C4-2B (cell line): ENCODE data around the gene SDK2.

Experiments
- H3K27ac ChIP-seq: fragments of 450-650 bp; 2 replicates; pipeline ENCODE4 v1.5.1; 2017
- ZFX ChIP-seq: fragments of 450-650 bp; IDR thresholded peaks from 2 replicates; pipeline ENCODE4 v1.6.1; 2017
- TF ChIP-seq, protein P1 (sequence below): fragments of 450-650 bp; conservative IDR thresholded peaks from 2 replicates; pipeline ENCODE4 v1.5.1; 2017; ENCODE audit warnings: mild to moderate bottlenecking

The SDK2 gene

DNA sequence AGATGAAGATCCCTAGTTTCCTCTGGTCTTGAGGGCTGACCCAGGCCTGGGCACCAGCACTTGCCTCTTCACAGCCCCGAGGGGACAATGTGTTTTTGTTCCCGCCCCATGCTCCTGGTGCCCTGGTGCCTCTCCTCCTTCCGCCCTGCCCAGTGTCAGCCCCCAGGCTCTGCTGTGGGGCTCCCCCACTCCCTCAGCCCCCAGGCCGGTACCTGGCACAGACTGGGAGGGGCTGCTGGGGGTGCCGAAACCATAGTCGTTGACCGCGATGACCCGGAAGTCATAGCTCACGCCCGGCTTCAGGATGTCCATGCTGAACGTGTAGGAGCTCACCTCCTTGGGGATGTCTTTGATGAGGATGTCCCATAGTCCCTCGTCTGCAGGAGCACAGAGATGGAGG is 292.0 kb downstream of the SDK2 start:
- no peak overlapping the region for H3K27ac ChIP-seq
- TF ChIP-seq, protein P1, sequence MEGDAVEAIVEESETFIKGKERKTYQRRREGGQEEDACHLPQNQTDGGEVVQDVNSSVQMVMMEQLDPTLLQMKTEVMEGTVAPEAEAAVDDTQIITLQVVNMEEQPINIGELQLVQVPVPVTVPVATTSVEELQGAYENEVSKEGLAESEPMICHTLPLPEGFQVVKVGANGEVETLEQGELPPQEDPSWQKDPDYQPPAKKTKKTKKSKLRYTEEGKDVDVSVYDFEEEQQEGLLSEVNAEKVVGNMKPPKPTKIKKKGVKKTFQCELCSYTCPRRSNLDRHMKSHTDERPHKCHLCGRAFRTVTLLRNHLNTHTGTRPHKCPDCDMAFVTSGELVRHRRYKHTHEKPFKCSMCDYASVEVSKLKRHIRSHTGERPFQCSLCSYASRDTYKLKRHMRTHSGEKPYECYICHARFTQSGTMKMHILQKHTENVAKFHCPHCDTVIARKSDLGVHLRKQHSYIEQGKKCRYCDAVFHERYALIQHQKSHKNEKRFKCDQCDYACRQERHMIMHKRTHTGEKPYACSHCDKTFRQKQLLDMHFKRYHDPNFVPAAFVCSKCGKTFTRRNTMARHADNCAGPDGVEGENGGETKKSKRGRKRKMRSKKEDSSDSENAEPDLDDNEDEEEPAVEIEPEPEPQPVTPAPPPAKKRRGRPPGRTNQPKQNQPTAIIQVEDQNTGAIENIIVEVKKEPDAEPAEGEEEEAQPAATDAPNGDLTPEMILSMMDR = no peak
- TF ChIP-seq ZFX = no peak

DNA sequence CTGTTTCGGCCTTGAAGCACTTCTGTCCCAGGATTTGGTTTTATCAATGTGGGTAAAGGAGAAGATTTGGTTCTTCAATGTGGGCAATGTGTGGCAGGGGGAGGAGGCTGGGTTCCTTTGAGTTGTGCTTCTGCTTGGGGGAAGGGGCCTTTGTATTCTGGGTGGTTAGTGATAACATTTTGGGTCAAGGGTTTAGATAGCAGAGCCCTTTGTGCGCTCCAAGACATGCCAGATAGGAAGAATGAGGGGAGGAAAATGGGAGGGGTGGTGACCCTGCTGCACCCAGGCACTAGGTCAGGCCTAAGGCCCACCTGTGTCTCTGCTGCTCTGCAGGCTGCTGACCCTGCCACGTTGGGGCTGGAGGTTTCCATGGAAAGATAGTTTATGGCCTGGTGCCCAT is 292.5 kb downstream of the SDK2 start:
- TF ChIP-seq, protein P1 = no peak
- no peak for TF ChIP-seq ZFX
- no peak overlapping the region for H3K27ac ChIP-seq

DNA sequence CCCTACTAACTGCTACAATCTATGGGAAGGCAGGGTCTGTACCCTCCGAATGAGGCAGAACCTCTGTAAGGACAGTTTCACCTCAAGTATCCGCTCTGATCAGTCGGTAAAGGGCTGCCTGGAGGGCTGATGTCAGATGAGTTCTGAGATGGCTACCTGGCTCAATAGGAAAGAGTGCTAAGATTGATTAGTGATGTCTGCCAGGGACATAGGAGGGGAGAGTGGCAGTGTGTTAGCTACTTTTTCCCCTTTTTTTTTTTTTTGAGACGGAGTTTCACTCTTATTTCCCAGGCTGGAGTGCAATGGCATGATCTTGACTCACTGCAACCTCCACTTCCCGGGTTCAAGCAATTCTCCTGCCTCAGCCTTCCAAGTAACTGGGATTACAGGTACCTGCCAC is 293.4 kb downstream of the SDK2 start:
- TF ChIP-seq, protein P1 = no peak
- no peak for TF ChIP-seq ZFX

DNA sequence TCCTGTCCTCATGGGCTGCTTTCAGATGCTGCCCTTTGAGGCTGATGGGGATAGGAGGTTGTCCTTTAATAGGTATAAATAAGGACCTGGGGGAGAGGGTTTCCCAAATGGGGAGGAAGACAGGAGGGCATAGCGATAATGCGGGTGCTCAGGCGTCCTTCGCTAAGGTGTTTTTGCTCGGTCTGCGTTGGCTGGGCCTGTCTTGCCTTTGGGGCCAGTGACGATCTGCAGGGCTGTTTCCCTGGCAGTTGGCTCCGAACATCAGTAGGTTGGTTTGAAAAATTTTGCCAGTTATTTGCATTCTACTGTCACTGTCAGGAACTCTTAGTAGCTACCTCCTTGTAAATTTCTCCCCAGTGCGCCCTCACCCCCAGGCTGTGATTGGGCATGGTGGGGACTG is 294.6 kb downstream of the SDK2 start:
- no peak overlapping the region for H3K27ac ChIP-seq
- no peak for TF ChIP-seq ZFX
- TF ChIP-seq, protein P1 = no peak

More for the DNA sequence above, 293.4 kb downstream of the SDK2 start:
- H3K27ac ChIP-seq = no peak overlapping the region

DNA sequence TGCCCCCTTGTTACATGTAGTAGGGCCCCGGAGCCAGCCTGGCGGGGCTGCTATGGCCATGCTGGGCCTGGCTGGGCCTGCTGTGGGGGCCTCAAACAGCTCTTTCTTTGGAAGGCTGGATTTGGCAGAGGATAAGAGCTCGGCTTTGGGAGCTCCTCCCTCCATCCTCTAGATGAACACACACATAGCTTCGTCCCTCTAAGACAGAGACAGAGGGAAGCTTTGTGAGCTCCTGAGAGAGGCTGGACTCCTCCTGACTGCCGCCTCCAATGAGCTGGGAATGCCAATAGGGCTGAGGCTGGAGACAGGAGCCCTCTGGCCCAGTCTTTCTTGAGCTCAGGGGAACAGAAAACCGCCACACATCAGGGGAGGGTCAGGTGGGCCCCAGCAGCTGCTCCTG is 295.1 kb downstream of the SDK2 start:
- no peak overlapping the region for H3K27ac ChIP-seq
- TF ChIP-seq, protein P1 = no peak
- TF ChIP-seq ZFX = no peak

DNA sequence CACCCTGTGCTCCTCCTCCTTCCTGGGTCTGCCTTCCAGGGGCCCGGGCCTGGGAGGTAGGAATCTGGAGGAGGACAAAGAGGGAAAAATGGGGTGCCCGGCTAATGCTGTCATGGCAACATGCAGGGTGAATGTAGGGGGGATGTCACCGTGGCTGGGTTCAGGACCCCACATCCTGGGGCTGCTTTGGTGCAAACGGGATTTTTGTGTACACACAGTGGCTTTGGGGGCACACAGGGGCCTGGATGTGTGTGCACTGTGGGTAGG is 295.5 kb downstream of the SDK2 start:
- no peak overlapping the region for H3K27ac ChIP-seq
- TF ChIP-seq ZFX = no peak
- TF ChIP-seq, protein P1 = no peak

DNA sequence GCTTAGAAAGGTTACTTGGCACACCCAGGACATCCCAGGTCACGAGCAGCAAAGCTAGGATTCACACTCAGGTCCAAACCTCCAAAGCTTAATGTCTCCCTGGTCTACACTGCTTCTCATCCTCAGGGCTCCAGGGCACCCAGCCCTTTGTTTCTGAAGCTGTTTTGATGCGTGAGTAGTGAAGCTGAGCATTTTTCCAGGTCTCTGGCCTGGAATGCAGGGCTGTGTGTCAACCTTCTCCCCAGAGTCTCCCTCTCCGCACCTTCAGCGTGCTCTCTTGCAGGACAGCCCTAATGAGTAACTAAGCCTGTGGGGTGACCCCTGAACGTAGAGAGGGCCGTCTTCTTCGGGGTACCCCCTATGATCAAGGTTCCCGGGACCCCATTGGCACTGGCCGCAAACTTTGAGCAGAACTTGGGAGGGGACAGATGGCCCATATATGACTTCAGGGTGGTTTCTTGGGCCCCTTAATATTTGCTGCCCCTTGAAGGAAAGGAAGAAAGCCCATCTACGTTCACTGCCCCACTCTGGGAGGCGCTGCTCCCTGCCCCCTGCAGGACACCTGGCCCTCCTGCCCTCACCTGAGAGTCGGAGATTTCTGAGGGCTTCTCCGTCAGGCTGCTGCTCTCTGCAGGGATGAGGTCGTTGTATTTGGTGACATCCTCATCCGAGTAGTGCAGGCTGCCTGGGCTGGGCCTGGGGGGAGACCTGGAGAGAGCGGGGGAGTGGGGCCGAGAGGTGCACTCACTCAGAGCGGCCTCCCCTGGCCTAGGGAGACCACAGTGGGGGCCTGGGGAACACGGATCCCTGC is 296.0 kb downstream of the SDK2 start:
- no peak overlapping the region for H3K27ac ChIP-seq
- no peak for TF ChIP-seq ZFX

DNA sequence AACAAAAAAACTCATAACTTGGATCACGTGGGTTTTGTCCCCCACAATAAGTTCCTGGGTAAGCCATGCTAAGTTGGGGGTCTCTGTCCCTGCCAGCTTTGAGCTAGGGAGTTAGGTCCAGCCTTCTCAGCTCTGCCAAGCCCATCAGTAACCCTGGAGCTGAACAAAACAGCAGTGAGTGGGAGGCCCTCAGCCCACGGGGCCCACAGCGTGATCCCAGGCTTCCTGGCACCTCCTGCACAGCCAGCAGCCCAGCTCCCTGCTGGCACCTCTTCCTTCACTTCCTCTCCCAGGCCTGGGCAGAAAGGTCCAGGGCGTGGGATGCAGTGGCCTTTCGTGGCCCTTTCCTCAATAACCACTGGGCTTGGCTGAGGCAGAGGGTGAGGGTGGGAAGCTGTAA is 296.9 kb downstream of the SDK2 start:
- TF ChIP-seq, protein P1 = no peak
- TF ChIP-seq ZFX = no peak
- H3K27ac ChIP-seq = no peak overlapping the region
